22Rv1 (cell line): Measurements from ENCODE around the gene ABTB2.

Source experiments
- ZFX ChIP-seq: fragments of 450-650 bp; IDR thresholded peaks from 2 replicates; pipeline ENCODE4 v1.6.1; 2017; ENCODE audit warnings: antibody characterized with exemption, borderline replicate concordance
- TF ChIP-seq, protein P1 (sequence below): fragments of 450-650 bp; IDR thresholded peaks from 2 replicates; pipeline ENCODE4 v1.5.1; 2017; ENCODE audit warnings: mild to moderate bottlenecking

DNA sequence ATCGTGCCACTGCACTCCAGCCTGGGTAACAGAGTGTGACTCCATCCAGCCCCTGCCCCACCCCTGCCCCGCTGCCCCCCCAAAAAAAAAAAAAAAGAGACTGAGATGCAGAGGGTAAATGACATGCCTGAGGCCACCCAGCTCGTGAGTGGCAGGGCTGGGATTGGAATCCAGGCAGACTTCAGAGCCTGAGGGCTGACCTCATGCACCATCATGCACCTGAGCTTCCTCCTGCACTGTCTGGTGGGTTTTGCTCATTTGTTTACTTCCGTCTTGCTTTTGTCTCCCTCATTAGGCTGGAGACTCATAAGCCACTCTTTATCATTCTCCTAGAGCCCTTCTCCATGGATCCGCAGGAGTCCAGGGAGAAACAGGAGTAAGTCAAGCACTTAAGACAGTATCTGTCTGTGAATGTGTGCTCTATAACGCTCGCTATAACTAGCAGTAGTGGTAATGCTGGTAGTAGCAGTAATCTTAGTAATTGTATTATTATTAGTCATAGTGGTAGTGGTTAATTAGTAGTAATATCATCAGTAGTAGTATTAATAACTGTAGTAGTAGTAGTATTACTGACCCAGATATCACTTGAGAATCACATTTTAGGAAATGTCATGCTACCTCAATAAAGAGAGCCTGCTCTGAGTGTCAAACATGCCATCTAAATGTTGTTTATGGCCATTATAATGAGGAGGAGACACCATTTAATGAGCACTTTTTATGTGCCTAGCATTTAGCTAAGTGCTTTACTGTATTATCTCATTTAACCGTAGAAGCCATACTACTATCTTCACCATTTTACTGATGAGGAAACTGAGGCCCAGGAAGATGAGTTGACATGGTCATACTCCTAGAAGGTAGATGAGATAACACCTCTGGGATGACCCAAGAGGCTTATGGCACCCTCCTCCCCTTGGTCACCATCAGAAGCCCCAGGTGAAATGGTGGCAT lies 167.3 kb downstream of the ABTB2 start:
- TF ChIP-seq, protein P1, sequence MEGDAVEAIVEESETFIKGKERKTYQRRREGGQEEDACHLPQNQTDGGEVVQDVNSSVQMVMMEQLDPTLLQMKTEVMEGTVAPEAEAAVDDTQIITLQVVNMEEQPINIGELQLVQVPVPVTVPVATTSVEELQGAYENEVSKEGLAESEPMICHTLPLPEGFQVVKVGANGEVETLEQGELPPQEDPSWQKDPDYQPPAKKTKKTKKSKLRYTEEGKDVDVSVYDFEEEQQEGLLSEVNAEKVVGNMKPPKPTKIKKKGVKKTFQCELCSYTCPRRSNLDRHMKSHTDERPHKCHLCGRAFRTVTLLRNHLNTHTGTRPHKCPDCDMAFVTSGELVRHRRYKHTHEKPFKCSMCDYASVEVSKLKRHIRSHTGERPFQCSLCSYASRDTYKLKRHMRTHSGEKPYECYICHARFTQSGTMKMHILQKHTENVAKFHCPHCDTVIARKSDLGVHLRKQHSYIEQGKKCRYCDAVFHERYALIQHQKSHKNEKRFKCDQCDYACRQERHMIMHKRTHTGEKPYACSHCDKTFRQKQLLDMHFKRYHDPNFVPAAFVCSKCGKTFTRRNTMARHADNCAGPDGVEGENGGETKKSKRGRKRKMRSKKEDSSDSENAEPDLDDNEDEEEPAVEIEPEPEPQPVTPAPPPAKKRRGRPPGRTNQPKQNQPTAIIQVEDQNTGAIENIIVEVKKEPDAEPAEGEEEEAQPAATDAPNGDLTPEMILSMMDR: no peak
- TF ChIP-seq ZFX: no peak
